K562 (cell line): ENCODE measurements around the gene CHMP2A. TPM values are rescaled to one million over a fixed set of nuclear protein-coding genes. Genes with fewer than 3 reads are reported as not detected.
A peak's percentile ranks its signal among the peaks of the same experiment; 100 is the strongest.

Source experiments
- ARID1B ChIP-seq: fragments of 450-650 bp; IDR thresholded peaks from 2 replicates; pipeline ENCODE4 v1.6.1; 2016; ENCODE audit warnings: antibody characterized with exemption, mild to moderate bottlenecking, inconsistent platforms
- DACH1 ChIP-seq: fragments of 450-650 bp; IDR thresholded peaks from 2 replicates; pipeline ENCODE4 v1.6.1; 2018; ENCODE audit not compliant: partially characterized antibody
- ELF2 ChIP-seq: fragments of 250-450 bp; sonication (Bioruptor Pico); IDR thresholded peaks from 2 replicates; pipeline ENCODE4 v1.5.0; 2021; ENCODE audit warnings: mild to moderate bottlenecking
- ELK3 ChIP-seq: fragments of 450-650 bp; formaldehyde crosslinking; IDR thresholded peaks from 2 replicates; pipeline ENCODE4 v1.4.0; 2020; ENCODE audit warnings: mild to moderate bottlenecking
- ETS1 ChIP-seq: conservative IDR thresholded peaks from 2 replicates; pipeline ENCODE4 v1.6.1; 2011; ENCODE audit warnings: low read depth, mild to moderate bottlenecking, low read length; ENCODE audit not compliant: control insufficient read depth
- ETV1 ChIP-seq: fragments of 450-650 bp; conservative IDR thresholded peaks from 2 replicates; pipeline ENCODE4 v1.6.1; 2016; ENCODE audit warnings: missing genetic modification characterization, control low read depth, low read depth, missing compliant biosample characterization
- ILF3 ChIP-seq: fragments of 450-650 bp; IDR thresholded peaks from 2 replicates; pipeline ENCODE4 v1.6.1; 2018; ENCODE audit warnings: antibody characterized with exemption, mild to moderate bottlenecking, moderate library complexity, borderline replicate concordance
- NBN ChIP-seq: fragments of 450-650 bp; IDR thresholded peaks from 2 replicates; pipeline ENCODE4 v1.6.1; 2016; ENCODE audit warnings: low read depth, mild to moderate bottlenecking
- THAP12 ChIP-seq: fragments of 250-450 bp; sonication (Bioruptor Pico); IDR thresholded peaks from 2 replicates; pipeline ENCODE4 v1.9.0; 2021; ENCODE audit warnings: mild to moderate bottlenecking, inconsistent platforms
- ZNF224 ChIP-seq: sonication (generic); formaldehyde crosslinking; IDR thresholded peaks from 2 replicates; pipeline ENCODE4 v1.8.0; 2022; ENCODE audit warnings: mild to moderate bottlenecking, missing genetic modification reagents
- ZNF445 ChIP-seq: fragments of 250-450 bp; sonication (Bioruptor Pico); IDR thresholded peaks from 2 replicates; pipeline ENCODE4 v1.4.0; 2020; ENCODE audit warnings: low read depth, mild to moderate bottlenecking, moderate library complexity
- ZNF717 ChIP-seq: fragments of 250-450 bp; sonication (Bioruptor Pico); IDR thresholded peaks from 2 replicates; pipeline ENCODE4 v1.5.0; 2021
- ZNF778 ChIP-seq: fragments of 450-650 bp; formaldehyde crosslinking; IDR thresholded peaks from 2 replicates; pipeline ENCODE4 v1.4.0; 2020; ENCODE audit warnings: mild to moderate bottlenecking, moderate library complexity
- polyA plus RNA-seq, 8 experiments: library from polyadenylated mRNA; depleted of rRNA in 4 of 8; stranded (reverse) in 5 of 8; unstranded in 3 of 8; fragments of >200 nt; fragmentation: Nextera tagmentation in 2 of 8; fragmentation: Illumina TruSeq in 1 of 8; extraction: Ambion mirVana in 2 of 8; extraction: Trizol in 1 of 8; gene quantifications; 2 replicates each; pipeline versions ENCODE4 v1.2.1 to v1.2.3, GENCODE V29; 2011 to 2014; ENCODE audit warnings: inconsistent platforms in 1 of 8, missing spikeins in 1 of 8
- total RNA-seq, 7 experiments: library from RNA; depleted of rRNA in 6 of 7; stranded (reverse); fragments of >200 nt in 6 of 7; fragmentation: Illumina TruSeq in 2 of 7; extraction: Trizol in 2 of 7; gene quantifications; 2 replicates each; pipeline versions ENCODE4 v1.2.1 to v1.2.3, GENCODE V29; 2011 to 2021; ENCODE audit warnings: low replicate concordance in 1 of 7
- TF ChIP-seq, protein P1 (sequence below): fragments of 450-650 bp; formaldehyde crosslinking; IDR thresholded peaks from 2 replicates; pipeline ENCODE4 v1.4.0; 2022; ENCODE audit warnings: missing genetic modification characterization
- TF ChIP-seq, protein P2 (sequence below): fragments of 450-650 bp; IDR thresholded peaks from 2 replicates; pipeline ENCODE4 v1.7.0; 2016; ENCODE audit warnings: borderline replicate concordance
- TF ChIP-seq, protein P3 (sequence below): IDR thresholded peaks from 2 replicates; pipeline ENCODE4 v1.6.1; 2011; ENCODE audit warnings: borderline replicate concordance, low read depth, mild to moderate bottlenecking, moderate library complexity, low read length; ENCODE audit not compliant: insufficient read depth, poor library complexity, severe bottlenecking

The CHMP2A gene
- total and polyA plus RNA-seq, 9 of the 15 experiments (the other 6 are each of a cell fraction or from before 2014, with no cell fraction given), result 57.6 to 159 (median 87.2) TPM

DNA sequence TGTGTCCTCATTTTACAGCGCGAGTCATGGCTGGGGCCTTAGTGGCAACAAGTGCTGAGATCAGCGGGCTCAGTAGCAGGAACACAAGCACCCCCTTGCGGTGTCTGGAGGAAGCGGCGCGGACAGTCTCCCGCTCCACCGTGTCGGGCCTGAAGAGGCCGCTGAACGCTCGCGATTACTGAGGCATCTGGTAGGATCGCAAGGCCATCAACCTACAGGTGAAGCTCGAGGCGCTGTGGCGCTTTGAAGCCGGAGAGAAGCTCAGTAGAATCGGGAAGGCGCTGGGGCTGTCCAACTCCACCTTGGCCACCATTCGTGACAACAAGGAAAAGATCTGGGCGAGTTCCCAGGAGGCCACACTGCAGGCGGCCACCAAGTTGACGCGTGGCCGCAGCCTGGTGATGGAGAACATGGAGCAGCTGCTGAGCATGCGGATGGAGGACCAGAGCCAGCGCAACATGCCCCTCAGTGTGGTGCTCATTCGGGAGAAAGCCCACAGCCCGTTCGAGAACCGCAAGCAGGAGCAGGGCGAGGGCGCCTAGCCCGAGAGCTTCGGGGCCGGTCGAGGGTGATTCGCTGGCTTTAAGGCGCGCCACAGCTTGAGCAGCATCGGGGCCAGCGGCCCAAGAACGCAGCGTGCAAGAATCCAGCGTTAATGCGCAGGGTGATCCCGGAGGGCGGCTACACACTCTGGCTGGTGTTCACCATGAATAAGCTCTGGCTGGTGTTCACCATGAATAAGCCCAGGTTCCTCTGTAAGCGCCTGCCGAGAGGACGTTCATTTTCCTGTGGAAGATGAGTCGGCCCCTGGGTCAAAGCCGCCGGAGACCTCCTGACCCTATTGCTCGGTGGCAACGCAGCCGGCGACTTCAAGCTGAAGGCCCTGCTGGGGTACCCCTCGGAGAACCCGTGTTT, 26.6 kb upstream of the CHMP2A start (continued):
- TF ChIP-seq, protein P1, sequence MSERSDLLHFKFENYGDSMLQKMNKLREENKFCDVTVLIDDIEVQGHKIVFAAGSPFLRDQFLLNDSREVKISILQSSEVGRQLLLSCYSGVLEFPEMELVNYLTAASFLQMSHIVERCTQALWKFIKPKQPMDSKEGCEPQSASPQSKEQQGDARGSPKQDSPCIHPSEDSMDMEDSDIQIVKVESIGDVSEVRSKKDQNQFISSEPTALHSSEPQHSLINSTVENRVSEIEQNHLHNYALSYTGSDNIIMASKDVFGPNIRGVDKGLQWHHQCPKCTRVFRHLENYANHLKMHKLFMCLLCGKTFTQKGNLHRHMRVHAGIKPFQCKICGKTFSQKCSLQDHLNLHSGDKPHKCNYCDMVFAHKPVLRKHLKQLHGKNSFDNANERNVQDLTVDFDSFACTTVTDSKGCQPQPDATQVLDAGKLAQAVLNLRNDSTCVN (CRISPR knock-in tag), result no peak
- TF ChIP-seq ZNF717 (CRISPR knock-in tag) (no peak), ETS1 (no peak), ZNF778 (CRISPR knock-in tag) (no peak), ELK3 (no peak), ILF3 (no peak), THAP12 (CRISPR knock-in tag) (no peak), NBN (peak; percentile 97), DACH1 (peak; percentile 60), ZNF445 (CRISPR knock-in tag) (no peak), ZNF224 (CRISPR knock-in tag) (no peak), ELF2 (no peak), ETV1 (tag) (no peak), ARID1B (no peak)
- TF ChIP-seq, protein P2, sequence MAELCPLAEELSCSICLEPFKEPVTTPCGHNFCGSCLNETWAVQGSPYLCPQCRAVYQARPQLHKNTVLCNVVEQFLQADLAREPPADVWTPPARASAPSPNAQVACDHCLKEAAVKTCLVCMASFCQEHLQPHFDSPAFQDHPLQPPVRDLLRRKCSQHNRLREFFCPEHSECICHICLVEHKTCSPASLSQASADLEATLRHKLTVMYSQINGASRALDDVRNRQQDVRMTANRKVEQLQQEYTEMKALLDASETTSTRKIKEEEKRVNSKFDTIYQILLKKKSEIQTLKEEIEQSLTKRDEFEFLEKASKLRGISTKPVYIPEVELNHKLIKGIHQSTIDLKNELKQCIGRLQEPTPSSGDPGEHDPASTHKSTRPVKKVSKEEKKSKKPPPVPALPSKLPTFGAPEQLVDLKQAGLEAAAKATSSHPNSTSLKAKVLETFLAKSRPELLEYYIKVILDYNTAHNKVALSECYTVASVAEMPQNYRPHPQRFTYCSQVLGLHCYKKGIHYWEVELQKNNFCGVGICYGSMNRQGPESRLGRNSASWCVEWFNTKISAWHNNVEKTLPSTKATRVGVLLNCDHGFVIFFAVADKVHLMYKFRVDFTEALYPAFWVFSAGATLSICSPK, result no peak
- TF ChIP-seq, protein P3, sequence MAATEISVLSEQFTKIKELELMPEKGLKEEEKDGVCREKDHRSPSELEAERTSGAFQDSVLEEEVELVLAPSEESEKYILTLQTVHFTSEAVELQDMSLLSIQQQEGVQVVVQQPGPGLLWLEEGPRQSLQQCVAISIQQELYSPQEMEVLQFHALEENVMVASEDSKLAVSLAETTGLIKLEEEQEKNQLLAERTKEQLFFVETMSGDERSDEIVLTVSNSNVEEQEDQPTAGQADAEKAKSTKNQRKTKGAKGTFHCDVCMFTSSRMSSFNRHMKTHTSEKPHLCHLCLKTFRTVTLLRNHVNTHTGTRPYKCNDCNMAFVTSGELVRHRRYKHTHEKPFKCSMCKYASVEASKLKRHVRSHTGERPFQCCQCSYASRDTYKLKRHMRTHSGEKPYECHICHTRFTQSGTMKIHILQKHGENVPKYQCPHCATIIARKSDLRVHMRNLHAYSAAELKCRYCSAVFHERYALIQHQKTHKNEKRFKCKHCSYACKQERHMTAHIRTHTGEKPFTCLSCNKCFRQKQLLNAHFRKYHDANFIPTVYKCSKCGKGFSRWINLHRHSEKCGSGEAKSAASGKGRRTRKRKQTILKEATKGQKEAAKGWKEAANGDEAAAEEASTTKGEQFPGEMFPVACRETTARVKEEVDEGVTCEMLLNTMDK, result peak; percentile 72
